D341Med (cell line): ENCODE data around the gene CES2.
A peak's percentile ranks its signal among the peaks of the same experiment; 100 is the strongest.
"Not testable (repeated sequence)": the region's sequence is repeated elsewhere in the genome, so short reads cannot be mapped to it uniquely, and the experiment has no call there.

Experiments used
- DNase-seq: peaks from one replicate; pipeline ENCODE4 v3.0.0; 2012; ENCODE audit warnings: low spot score

Gene CES2

DNA sequence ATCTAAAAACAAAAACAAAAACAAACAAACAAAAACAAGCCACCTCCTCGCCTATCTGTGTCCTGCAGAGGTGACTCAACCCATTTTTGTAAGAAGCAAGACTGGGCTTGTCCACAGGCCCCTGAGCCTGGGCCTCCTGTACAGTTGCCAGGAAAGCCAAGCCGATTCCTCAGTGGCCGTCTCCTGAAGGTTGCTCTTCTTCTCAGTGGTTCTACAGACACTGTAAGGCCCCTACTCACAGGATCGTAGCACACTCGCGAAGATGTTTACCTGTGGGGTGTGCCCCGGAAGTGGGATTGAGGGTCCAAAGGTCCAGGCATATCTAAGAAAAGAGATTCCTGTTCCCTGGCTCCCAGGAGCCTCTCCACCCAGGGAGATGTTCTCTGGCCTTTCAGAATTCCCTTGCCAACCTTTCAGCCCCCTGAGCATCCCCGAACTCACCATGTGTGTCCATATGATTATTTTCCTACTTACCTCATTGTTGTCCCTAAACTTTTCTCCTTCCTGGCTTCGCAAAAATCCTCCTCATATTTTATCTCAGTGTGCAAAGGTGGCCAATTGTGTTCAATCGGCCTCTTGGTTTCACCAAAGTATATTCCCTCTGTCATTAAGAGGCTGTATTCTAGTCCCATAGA lies 18.3 kb downstream of the CES2 start:
- no peak for DNase-seq

DNA sequence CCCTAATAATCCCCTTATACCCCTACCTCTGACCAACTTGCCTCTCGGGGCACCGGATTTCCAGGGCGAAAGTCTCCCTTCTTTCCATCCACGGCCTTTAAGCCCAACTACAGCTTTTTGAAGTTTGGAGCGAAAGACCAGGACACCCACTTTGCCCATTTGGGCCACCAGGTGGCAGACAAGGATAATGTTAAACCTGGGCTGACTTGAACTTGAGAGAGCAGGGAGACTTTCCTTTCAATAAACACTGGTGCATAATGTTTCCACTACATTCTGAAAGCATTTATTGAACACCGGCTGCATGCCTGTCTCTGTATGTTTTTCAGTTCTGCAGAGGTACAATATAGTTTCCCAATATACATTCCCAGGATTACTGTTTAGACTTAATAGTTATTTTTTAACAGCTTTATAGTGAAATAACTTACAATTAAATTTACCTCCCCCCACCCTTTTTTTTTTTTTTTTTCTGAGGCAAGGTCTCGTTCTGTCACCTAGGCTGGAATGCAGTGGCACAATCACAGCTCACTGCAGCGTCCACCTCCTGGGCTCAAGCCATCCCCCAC lies 18.9 kb downstream of the CES2 start:
- peak; percentile 71 for DNase-seq

DNA sequence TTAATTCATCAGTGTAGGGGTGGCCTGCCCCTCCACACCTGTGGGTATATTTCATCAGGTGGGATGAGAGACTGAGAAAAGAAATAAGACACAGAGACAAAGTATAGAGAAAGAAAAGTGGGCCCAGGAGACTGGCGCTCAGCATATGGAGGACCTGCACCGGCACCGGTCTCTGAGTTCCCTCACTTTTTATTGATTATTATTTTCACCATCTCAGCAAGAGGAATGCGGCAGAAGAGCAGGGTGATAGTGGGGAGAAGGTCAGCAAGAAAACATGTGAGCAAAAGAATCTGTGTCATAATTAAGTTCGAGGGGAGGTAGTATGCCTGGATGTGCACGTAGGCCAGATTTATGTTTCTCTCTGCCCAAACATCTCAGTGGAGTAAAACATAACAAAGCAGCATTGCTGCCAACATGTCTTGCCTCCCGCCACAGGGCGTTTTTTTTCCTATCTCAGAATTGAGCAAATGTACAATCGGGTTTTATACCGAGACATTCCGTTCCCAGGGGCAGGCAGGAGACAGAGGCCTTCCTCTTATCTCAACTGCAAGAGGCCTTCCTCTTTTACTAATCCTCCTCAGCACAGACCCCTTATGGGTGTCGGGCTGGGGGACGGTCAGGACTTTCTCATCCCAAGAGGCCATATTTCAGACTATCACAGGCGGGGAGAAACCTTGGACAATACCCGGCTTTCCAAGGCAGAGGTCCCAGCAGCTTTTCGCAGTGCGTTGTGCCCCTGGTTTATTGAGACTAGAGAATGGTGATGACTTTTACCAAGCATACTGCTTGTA lies 20.2 kb downstream of the CES2 start:
- not testable (repeated sequence) for DNase-seq

GRCh38 chr16:66956154-66956457 lies 20.8 kb downstream of the CES2 start:
- not testable (repeated sequence) for DNase-seq

GRCh38 chr16:66958857-66959703 lies 23.8 kb downstream of the CES2 start:
- DNase-seq, result no peak

GRCh38 chr16:66959704-66960161 lies 24.4 kb downstream of the CES2 start:
- no peak for DNase-seq

- DNase-seq, result no peak
These were observed 25.0 kb downstream of the CES2 start for GRCh38 chr16:66960270-66960669.

DNA sequence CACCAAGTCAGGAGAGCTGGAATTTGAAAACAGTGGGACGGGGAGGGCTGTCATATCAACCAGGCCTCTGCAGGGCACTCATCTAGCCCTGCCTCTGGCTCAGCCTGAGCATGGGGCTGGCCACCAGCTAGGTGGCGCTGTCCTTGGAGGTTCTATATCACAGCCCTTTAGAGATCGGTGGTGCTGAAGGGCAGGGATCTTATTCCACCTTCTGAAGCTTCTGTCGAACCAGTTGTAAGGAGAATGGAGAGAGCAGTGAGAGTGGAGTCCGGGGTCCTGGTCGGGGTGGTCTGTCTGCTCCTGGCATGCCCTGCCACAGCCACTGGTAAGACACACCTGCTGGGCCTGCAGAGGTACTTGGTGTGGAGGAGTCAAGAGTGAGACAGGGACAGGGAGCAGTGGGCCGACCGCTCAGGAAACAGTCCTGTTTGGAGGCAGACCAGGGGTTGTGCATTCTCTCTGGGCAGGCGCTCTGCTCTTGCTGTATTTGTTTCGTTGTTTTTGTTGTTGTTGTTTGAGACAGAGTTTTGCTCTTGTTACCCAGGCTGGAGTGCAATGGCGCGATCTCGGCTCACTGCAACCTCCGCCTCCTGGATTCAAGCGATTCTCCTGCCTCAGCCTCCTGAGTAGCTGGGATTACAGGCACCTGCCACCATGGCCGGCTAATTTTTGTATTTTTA lies 25.9 kb downstream of the CES2 start, which contains the start of gene CES3:
TSS of gene CES3 (plus strand) at position 202 of the 680 bp plus-strand sequence. CDS start at position 244, 42 bp downstream.
- DNase-seq, result peak; percentile 86

DNA sequence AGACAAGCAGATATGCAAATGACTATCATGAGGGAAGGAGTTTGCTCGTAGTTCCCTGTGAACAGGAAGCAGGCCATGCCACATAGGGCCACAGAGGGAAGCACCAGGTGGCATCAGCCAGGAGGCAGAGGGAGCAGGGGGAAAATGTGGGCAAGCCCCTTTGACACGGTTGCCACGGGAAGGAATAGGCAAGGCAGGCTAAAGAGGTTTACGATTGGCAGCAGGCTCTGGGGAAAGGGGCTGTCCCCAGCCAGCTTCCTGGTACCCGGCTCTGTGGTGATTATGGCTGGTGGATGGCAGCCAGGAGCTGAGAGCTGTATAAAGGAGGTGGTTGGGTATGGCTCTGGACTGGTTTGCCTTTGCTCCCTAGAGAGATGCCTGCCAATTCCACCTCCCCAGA lies 26.6 kb downstream of the CES2 start:
- peak; percentile 76 for DNase-seq

GRCh38 chr16:66964049-66964448 lies 28.7 kb downstream of the CES2 start:
- DNase-seq, result no peak

DNA sequence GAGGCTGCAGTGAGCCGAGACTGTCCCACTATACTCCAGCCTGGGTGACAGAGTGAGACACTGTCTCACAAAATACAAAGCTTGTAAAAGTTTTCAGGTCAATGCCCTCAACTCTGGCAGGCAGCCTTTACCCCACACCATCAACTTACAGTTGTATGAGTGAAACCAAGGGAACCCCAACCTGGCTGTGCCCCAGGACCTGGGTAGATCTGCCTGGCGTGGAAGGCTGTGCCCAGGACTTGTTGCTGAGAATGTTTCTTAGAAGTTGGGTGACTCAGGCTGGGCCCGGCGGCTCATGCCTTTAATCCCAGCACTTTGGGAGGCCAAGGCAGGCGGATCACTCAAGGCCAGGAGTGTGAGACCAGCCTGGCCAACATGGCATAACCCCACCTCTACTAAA lies 33.5 kb downstream of the CES2 start:
- DNase-seq, result no peak

DNA sequence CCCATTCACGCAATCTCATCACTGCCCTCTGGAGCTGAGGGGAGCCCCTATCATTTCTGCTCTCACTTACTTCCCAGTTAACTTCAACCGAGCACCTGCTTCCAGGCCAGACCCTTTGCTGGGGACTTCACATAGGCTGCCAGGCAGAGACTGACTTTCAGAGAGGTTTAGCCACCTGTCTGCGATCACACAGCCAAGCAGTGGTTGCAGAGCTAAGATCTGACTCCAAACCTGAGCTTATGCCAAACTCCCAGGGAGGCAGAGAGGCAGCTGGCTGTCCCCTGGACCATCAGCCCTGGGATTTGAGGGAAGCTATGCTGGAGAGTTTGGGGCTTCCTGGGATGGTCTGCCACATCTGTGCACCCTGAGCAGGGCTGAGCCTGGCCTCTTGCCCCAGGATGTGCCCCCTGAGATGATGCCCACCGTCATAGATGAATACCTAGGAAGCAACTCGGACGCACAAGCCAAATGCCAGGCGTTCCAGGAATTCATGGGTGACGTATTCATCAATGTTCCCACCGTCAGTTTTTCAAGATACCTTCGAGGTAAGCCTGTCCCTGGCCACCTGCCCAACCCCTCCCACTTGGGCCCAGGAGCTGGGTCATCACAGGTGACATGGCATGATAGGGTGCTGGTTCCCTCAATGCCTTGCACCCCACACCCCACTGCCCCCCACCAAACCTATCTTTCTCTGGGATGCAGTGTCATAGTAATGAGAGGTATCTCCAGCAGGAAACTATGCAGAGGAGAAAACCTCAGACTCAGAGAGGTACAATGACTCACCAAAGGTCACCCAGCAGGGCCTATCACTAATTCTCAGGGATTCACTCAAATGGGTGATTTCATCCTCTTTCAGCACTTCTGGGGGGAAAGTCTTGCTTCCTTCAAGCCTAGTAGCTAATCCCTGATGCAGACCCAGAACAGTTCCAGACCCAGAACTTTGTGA lies 35.7 kb downstream of the CES2 start:
- DNase-seq, result no peak

DNA sequence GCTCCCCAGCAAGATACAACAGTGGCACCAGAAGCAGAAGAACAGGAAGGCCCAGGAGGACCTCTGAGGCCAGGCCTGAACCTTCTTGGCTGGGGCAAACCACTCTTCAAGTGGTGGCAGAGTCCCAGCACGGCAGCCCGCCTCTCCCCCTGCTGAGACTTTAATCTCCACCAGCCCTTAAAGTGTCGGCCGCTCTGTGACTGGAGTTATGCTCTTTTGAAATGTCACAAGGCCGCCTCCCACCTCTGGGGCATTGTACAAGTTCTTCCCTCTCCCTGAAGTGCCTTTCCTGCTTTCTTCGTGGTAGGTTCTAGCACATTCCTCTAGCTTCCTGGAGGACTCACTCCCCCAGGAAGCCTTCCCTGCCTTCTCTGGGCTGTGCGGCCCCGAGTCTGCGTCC lies 37.7 kb downstream of the CES2 start:
- no peak for DNase-seq

DNA sequence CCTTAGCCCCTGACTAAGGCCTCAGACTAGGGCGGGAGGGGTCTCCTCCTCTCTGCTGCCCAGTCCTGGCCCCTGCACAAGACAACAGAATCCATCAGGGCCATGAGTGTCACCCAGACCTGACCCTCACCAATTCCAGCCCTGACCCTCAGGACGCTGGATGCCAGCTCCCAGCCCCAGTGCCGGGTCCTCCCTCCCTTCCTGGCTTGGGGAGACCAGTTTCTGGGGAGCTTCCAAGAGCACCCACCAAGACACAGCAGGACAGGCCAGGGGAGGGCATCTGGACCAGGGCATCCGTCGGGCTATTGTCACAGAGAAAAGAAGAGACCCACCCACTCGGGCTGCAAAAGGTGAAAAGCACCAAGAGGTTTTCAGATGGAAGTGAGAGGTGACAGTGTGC lies 38.4 kb downstream of the CES2 start:
- no peak for DNase-seq

GRCh38 chr16:66974156-66974931 lies 39.0 kb downstream of the CES2 start:
- DNase-seq, result not testable (repeated sequence)

DNA sequence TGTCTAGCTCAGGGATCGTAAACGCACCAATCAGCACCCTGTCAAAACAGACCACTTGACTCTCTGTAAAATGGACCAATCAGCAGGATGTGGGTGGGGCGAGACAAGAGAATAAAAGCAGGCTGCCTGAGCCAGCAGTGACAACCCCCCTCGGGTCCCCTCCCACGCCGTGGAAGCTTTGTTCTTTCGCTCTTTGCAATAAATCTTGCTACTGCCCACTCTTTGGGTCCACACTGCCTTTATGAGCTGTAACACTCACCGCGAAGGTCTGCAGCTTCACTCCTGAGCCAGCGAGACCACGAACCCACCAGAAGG lies 39.6 kb downstream of the CES2 start:
- DNase-seq, result not testable (repeated sequence)

- DNase-seq, result no peak
These were observed 40.1 kb downstream of the CES2 start for GRCh38 chr16:66975302-66975893.

- no peak for DNase-seq
These were observed 41.4 kb downstream of the CES2 start for GRCh38 chr16:66976746-66977145.

GRCh38 chr16:66977341-66978113 lies 42.2 kb downstream of the CES2 start:
- DNase-seq, result peak; percentile 88
